Measurements from ENCODE around the gene TDG. TPM values are rescaled to one million over a fixed set of nuclear protein-coding genes. Genes with fewer than 3 reads are reported as not detected.

The TDG gene
- 36.6 TPM for polyA plus RNA-seq (2013, experiment 1 of 2)
- 38.0 TPM for polyA plus RNA-seq (2013, experiment 2 of 2)

- Histone ChIP-seq H3K36me3 (ENCODE audit: control insufficient read depth in 1 of 2, insufficient read depth in 2 of 2, low read depth in 1 of 2, low read length in 2 of 2) (peaks cover 0 to 5% of the 10 kb centered on the region in 2 experiments), H3K79me1 (replicated peaks; ENCODE audit: low read length, poor library complexity, severe bottlenecking) (peaks cover 11% of the 10 kb centered on the region), H3K4me3 (ENCODE audit: insufficient read depth in 1 of 2, low read depth in 1 of 2, low read length in 2 of 2) (peak within 1 kb of the TSS; percentile 83 to 99), H2BK12ac (ENCODE audit: low read length in 2 of 2) (no peak within 1 kb of the TSS), H4K8ac (ENCODE audit: low read length) (peak within 1 kb of the TSS; percentile 99), H2BK5ac (ENCODE audit: low read depth, low read length, poor library complexity, severe bottlenecking) (peak within 1 kb of the TSS; percentile 69), H3K4ac (ENCODE audit: low read depth in 1 of 2, low read length in 2 of 2) (peak within 1 kb of the TSS; percentile 88 to 95), H3K9ac (ENCODE audit: low read length) (peak within 1 kb of the TSS; percentile 99), H3K9me3 (ENCODE audit: control insufficient read depth, low read length) (no peaks in the 10 kb centered on the region), H3K4me1 (ENCODE audit: control insufficient read depth, insufficient read depth, low read depth, low read length) (peaks cover 10% of the 10 kb centered on the region), H2AFZ (ENCODE audit: low read depth, low read length) (peak within 1 kb of the TSS; percentile 11), H3K27me3 (ENCODE audit: control insufficient read depth in 1 of 2, insufficient read depth in 1 of 2, low read length in 2 of 2) (no peaks in the 10 kb centered on the region), H2AK5ac (ENCODE audit: low read length, severe bottlenecking) (peak within 1 kb of the TSS; percentile 92), H2BK15ac (ENCODE audit: low read depth, poor library complexity, severe bottlenecking) (peak within 1 kb of the TSS; percentile 69), H3K4me2 (ENCODE audit: low read length, poor library complexity, severe bottlenecking) (peak within 1 kb of the TSS; percentile 86), H4K91ac (ENCODE audit: low read length) (peak within 1 kb of the TSS; percentile 94), H3K18ac (ENCODE audit: low read depth in 1 of 2, low read length in 2 of 2) (peak within 1 kb of the TSS; percentile 77 to 100), H2BK120ac (ENCODE audit: low read depth, low read length) (peak within 1 kb of the TSS; percentile 85), H3K14ac (ENCODE audit: low read length in 2 of 2) (peak within 1 kb of the TSS; percentile 69 to 74), H3K27ac (ENCODE audit: low read length, poor library complexity, severe bottlenecking) (peak within 1 kb of the TSS; percentile 92), H3K23ac (ENCODE audit: low read length in 2 of 2) (no peak within 1 kb of the TSS)
- WGBS = 2% methylated on average over 57 of the region's 64 CpGs
- peak; percentile 99 for DNase-seq
These were observed at the start of gene TDG for GRCh38 chr12:103965590-103966504. TSS of gene TDG (plus strand) at chr12:103965872. CDS start at chr12:103966038, 166 bp downstream.

GRCh38 chr12:103917873-103918272, 47.8 kb upstream of the TDG start:
- Histone ChIP-seq H2BK12ac (ENCODE audit: low read length in 2 of 2) (no peak overlapping the region), H3K4me2 (ENCODE audit: low read length, poor library complexity, severe bottlenecking) (no peak overlapping the region), H3K27me3 (ENCODE audit: control insufficient read depth in 1 of 2, insufficient read depth in 1 of 2, low read length in 2 of 2) (no peaks in the 10 kb centered on the region), H3K14ac (ENCODE audit: low read length in 2 of 2) (no peak overlapping the region), H3K36me3 (ENCODE audit: control insufficient read depth in 1 of 2, insufficient read depth in 2 of 2, low read depth in 1 of 2, low read length in 2 of 2) (no peaks in the 10 kb centered on the region), H3K18ac (ENCODE audit: low read depth in 1 of 2, low read length in 2 of 2) (no peak overlapping the region), H2AFZ (ENCODE audit: low read depth, low read length) (no peak overlapping the region), H3K23ac (ENCODE audit: low read length in 2 of 2) (no peak overlapping the region), H3K9me3 (ENCODE audit: control insufficient read depth, low read length) (peaks cover 25% of the 10 kb centered on the region), H2BK5ac (ENCODE audit: low read depth, low read length, poor library complexity, severe bottlenecking) (no peak overlapping the region), H2BK120ac (ENCODE audit: low read depth, low read length) (no peak overlapping the region), H3K79me1 (replicated peaks; ENCODE audit: low read length, poor library complexity, severe bottlenecking) (no peaks in the 10 kb centered on the region), H4K8ac (ENCODE audit: low read length) (no peak overlapping the region), H3K4me3 (ENCODE audit: insufficient read depth in 1 of 2, low read depth in 1 of 2, low read length in 2 of 2) (no peak overlapping the region), H3K4me1 (ENCODE audit: control insufficient read depth, insufficient read depth, low read depth, low read length) (no peaks in the 10 kb centered on the region), H3K4ac (ENCODE audit: low read depth in 1 of 2, low read length in 2 of 2) (no peak overlapping the region), H4K91ac (ENCODE audit: low read length) (no peak overlapping the region), H2BK15ac (ENCODE audit: low read depth, poor library complexity, severe bottlenecking) (no peak overlapping the region), H3K9ac (ENCODE audit: low read length) (no peak overlapping the region), H2AK5ac (ENCODE audit: low read length, severe bottlenecking) (no peak overlapping the region), H3K27ac (ENCODE audit: low read length, poor library complexity, severe bottlenecking) (no peak overlapping the region)
- no CpG with 5 or more reads among the region's 3 CpGs for WGBS
- no peak for DNase-seq

GRCh38 chr12:103924761-103925641, 40.7 kb upstream of the TDG start:
- WGBS = 78% methylated on average over 8 of the region's 9 CpGs

More at GRCh38 chr12:103924761-103925641, 40.7 kb upstream of the TDG start:
- H2AFZ ChIP-seq (ENCODE audit: low read depth, low read length) = peak overlapping the region; percentile 92
- H3K14ac ChIP-seq (ENCODE audit: low read length in 2 of 2) = peak overlapping the region in 1 of 2 experiments; percentile 48
- no peak overlapping the region for H2BK12ac ChIP-seq (ENCODE audit: low read length in 2 of 2)
- H3K4me2 ChIP-seq (ENCODE audit: low read length, poor library complexity, severe bottlenecking) = no peak overlapping the region
- peaks cover 4% of the 10 kb centered on the region for H3K4me1 ChIP-seq (ENCODE audit: control insufficient read depth, insufficient read depth, low read depth, low read length)
- peaks cover 3% of the 10 kb centered on the region for H3K79me1 ChIP-seq (replicated peaks; ENCODE audit: low read length, poor library complexity, severe bottlenecking)
- no peak overlapping the region for H2BK15ac ChIP-seq (ENCODE audit: low read depth, poor library complexity, severe bottlenecking)
- no peak overlapping the region for H3K4ac ChIP-seq (ENCODE audit: low read depth in 1 of 2, low read length in 2 of 2)
- no peak overlapping the region for H2BK120ac ChIP-seq (ENCODE audit: low read depth, low read length)
- H3K9ac ChIP-seq (ENCODE audit: low read length) = no peak overlapping the region
- H3K27me3 ChIP-seq (ENCODE audit: control insufficient read depth in 1 of 2, insufficient read depth in 1 of 2, low read length in 2 of 2) = no peaks in the 10 kb centered on the region
- H3K23ac ChIP-seq (ENCODE audit: low read length in 2 of 2) = no peak overlapping the region
- no peak overlapping the region for H3K4me3 ChIP-seq (ENCODE audit: insufficient read depth in 1 of 2, low read depth in 1 of 2, low read length in 2 of 2)
- H3K9me3 ChIP-seq (ENCODE audit: control insufficient read depth, low read length) = no peaks in the 10 kb centered on the region
- DNase-seq = peak; percentile 75
- peak overlapping the region; percentile 61 for H3K27ac ChIP-seq (ENCODE audit: low read length, poor library complexity, severe bottlenecking)
- peak overlapping the region; percentile 69 for H2AK5ac ChIP-seq (ENCODE audit: low read length, severe bottlenecking)
- no peak overlapping the region for H2BK5ac ChIP-seq (ENCODE audit: low read depth, low read length, poor library complexity, severe bottlenecking)
- H4K8ac ChIP-seq (ENCODE audit: low read length) = peak overlapping the region; percentile 45
- no peak overlapping the region for H4K91ac ChIP-seq (ENCODE audit: low read length)
- no peaks in the 10 kb centered on the region for H3K36me3 ChIP-seq (ENCODE audit: control insufficient read depth in 1 of 2, insufficient read depth in 2 of 2, low read depth in 1 of 2, low read length in 2 of 2)
- peak overlapping the region in 1 of 2 experiments; percentile 24 for H3K18ac ChIP-seq (ENCODE audit: low read depth in 1 of 2, low read length in 2 of 2)
